Stimulated activated CD8-positive, alpha-beta memory T cell treated with anti-CD3 and anti-CD28 coated beads, Interleukin-4, amount 100 ng/mL, for 4 hours (primary cell): Measurements from ENCODE around the gene CAPZB.
"Not testable (repeated sequence)": the region's sequence is repeated elsewhere in the genome, so short reads cannot be mapped to it uniquely, and the experiment has no call there.

Experiments
- DNase-seq, 2 donors: peaks; one replicate each; pipeline ENCODE4 v3.0.0-alpha.2; 2020; ENCODE audit warnings: low read depth in 2 of 2, low spot score in 1 of 2

Gene CAPZB

GRCh38 chr1:19313961-19314882 is 171.1 kb downstream of the CAPZB start:
- no peak for DNase-seq

- no peak for DNase-seq
These were observed 171.7 kb downstream of the CAPZB start for GRCh38 chr1:19313636-19313959.

- no peak for DNase-seq
These were observed 172.3 kb downstream of the CAPZB start for GRCh38 chr1:19312782-19313635.

GRCh38 chr1:19311931-19312781 is 173.2 kb downstream of the CAPZB start, which contains the start of the genes AKR7A2 and SLC66A1:
Gene AKR7A2 (minus strand): TSS chr1:19312144. CDS start chr1:19312124, 20 bp downstream.
Gene SLC66A1 (plus strand): TSS chr1:19312326. CDS start chr1:19317678, 5,352 bp downstream.
- DNase-seq: peak; percentile 65 to 77

- DNase-seq: no peak
These were observed 173.8 kb downstream of the CAPZB start for GRCh38 chr1:19311503-19311930.

GRCh38 chr1:19310720-19311502 is 174.4 kb downstream of the CAPZB start:
- no peak for DNase-seq

GRCh38 chr1:19310061-19310460 is 175.3 kb downstream of the CAPZB start:
- no peak for DNase-seq

- no peak for DNase-seq
These were observed 176.1 kb downstream of the CAPZB start for GRCh38 chr1:19309123-19309813.

- no peak for DNase-seq
These were observed 176.8 kb downstream of the CAPZB start for GRCh38 chr1:19308509-19308907.

- no peak for DNase-seq
These were observed 177.4 kb downstream of the CAPZB start for GRCh38 chr1:19307794-19308508.

GRCh38 chr1:19306941-19307340 is 178.4 kb downstream of the CAPZB start:
- DNase-seq: no peak

GRCh38 chr1:19305880-19306279 is 179.5 kb downstream of the CAPZB start:
- DNase-seq: no peak

- not testable (repeated sequence) for DNase-seq
These were observed 181.3 kb downstream of the CAPZB start for GRCh38 chr1:19304081-19304480.

- DNase-seq: no peak
These were observed 185.1 kb downstream of the CAPZB start for GRCh38 chr1:19300211-19300610.

GRCh38 chr1:19294638-19295037 is 190.7 kb downstream of the CAPZB start:
- no peak for DNase-seq

GRCh38 chr1:19289244-19289643 is 196.1 kb downstream of the CAPZB start:
- no peak for DNase-seq
